Activated T-cell treated with anti-CD3 and anti-CD28 coated beads, Interleukin-2, amount 50 U/mL, for 1 hour (primary cell): Measurements from ENCODE around the gene PPP1R14D.

Source experiments
- DNase-seq: peaks from one replicate; pipeline ENCODE4 v3.0.0-alpha.2; 2020

PPP1R14D gene

DNA sequence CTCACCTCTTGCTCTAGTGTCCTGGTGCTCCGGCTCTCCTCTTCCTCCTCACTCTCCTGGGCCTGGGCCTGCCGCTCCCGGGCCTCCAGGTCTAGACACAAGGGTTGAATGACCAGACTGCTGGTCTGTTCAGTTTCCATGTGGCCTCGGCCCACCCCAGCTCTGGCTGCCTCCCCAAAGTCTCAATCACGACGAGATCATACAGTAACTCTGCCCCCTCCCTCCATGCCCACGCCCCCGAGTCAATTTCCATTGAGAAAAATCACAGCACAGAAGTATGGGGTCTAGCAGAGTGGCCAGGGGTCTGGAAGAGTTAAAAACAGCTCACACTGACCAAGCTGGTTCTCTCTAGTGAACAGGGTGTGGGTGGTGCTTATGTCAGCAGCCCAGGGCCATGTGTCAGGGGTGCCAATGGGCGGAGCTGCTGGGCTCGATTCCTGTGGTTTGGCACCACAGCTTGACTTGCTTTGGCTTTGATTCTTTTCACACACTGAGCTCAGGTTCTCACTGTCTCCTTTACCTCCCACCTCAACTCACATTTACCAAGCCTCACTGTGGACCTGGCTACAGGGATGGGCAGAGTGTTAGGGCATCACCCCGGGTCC lies 51.9 kb downstream of the PPP1R14D start:
- no peak for DNase-seq

DNA sequence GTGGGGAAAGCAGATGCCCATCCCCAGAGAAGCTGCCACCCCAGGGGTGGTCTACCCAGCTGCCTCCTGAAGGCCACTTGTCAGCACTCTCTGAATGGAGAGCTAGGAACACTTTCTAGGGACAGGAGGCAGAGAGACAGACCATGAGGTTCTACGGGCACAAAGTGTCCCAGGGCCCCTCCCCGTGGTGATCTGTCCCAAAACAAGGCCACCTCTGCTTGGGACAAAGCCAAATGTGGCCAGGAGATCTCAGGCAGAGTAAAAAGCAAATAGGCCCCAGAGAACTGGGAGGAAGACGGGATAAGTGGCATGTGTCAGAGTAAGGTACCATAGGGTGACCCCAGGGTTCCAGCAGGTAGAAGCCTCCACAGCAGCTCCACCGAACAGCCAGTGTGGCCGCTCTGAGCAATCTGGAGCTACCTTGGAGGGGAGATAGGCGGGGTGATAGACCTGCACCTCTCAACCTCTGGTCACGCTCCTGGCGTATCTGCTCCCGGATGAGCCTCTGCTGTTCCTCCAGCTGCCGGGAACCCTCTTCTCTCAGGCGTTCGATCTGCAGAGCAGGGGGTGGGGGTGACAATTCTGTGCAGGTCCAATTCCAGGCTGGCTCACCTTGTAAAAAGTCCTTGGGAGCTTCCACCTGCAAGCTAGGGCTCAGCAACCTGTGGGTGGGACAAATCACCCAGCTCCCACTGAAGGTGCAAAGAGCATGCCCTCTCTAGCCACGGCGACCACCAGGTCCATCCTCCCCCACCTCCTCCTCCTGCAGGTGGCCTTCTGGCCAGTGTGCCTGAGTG lies 52.6 kb downstream of the PPP1R14D start:
- no peak for DNase-seq

DNA sequence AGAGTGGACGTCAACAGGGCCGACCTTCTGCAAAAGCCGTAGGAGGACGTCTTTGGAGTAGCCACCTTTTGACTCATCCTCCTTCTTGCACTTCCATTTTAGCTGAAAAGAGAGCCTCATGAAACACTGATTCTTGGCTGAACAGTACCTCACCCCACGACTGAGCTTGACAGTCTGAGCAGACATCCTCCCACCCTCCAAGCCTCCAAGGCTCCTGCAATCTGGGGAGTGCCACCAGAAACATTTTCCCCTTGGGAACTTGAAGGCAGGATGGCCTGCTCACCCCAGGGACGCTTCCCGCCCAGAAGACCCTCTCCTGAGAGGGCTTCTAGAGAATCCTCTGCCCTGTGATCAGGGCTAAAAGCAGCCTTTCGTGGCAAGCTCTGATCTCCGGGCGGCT lies 53.5 kb downstream of the PPP1R14D start:
- DNase-seq = no peak

DNA sequence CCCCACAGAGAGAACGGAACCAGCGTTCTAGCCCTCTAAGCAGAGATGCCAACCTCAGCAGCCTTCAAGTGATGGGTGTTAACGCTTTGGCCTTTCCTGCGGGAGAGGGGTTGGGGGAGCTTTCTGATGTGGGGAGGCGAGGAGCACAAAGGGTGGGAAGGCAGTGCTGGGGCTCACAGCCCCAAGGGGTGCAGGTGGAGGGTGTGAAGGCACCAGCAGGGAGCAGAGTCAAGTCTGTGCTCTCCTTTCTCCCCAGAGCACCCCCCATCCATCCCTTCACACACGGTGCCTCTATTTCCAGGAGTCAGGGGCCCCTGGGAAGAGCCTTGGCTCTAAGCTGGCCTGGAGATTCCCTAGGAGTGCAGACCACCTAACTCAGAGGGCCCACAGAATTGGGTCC lies 54.6 kb downstream of the PPP1R14D start:
- DNase-seq = no peak

DNA sequence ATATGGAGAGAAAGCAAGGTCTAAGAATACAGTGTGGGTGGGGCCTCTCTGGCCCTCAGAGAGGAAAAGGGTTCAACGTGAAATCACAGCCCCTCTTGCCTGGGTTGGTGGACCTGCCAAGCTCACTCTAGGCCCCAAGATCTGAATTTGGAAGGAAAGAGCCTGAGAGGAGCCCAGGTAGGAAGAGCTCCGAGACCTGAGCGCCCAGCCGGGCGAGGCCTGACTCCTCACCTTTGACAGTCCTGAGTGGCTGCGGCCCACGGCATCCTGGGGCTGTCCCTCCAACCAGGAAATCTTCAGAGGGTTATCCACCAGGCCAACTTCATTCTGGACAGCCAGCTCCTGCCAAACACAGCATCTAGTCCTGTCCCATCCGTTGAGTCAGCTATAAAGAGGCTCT lies 55.0 kb downstream of the PPP1R14D start:
- DNase-seq = no peak

DNA sequence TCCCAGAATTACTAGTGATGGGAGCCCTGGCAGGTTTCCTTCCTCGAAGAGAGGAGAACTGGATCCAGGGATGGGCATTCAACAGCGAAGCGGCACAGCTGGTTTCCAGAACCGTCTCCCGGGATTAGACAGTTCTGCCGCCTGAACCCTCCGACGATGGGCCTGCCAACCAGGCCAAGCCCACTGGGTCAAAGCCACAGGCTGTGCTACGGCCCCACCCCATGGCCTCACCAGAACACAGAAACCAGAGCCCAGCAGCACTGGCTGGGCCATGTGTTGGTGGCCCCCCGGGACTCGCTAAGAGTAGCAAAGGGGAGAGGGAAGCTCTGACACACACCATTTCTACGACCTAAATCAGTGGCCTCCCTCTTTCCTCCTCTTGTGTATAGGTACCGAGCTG lies 56.5 kb downstream of the PPP1R14D start:
- DNase-seq = no peak

DNA sequence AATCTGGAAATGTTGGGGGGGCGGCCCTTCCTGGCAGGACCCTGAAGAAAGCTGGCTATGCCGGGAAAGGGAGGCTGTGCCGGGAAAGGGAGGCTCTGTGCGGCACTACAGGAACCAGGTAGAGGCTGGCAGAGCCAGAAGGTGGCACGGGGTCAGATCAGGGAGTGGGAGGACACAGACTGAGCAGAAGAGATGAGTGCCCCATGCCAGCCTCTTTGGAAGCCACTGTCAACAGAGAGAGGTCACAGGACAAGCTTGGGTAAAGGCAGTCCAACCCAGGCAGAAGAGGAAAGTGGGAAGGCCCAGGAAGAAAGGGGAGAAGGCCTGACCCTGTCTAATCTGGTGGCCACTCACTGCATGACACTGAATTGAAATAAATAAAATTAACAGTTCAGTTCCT lies 57.3 kb downstream of the PPP1R14D start:
- no peak for DNase-seq

DNA sequence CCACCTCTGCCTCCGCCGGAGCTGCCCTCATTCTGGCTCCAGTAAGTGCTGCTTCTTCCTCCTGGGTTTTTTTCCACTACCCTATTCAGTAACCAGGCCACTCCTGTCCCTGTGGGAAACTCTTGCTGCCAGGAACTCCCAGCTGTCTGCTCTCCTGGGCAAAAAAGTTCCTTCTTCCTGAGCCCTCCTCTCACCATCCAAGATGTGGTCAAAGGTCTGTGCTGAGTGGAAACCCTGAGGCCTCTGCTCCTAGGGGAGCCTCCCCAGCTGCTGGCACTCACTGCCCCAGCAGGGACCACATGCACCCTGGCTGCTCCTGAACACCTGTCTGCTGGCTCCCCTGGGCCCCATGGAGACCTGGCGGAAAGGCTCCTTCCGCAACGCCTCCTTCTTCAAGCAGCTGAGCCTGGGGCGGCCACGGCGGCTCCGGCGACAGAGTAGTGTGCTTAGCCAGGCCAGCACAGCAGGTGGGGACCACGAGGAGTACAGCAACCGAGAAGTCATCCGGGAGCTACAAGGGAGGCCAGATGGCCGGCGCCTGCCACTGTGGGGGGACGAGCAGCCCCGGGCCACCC lies 58.3 kb downstream of the PPP1R14D start:
- DNase-seq = no peak

DNA sequence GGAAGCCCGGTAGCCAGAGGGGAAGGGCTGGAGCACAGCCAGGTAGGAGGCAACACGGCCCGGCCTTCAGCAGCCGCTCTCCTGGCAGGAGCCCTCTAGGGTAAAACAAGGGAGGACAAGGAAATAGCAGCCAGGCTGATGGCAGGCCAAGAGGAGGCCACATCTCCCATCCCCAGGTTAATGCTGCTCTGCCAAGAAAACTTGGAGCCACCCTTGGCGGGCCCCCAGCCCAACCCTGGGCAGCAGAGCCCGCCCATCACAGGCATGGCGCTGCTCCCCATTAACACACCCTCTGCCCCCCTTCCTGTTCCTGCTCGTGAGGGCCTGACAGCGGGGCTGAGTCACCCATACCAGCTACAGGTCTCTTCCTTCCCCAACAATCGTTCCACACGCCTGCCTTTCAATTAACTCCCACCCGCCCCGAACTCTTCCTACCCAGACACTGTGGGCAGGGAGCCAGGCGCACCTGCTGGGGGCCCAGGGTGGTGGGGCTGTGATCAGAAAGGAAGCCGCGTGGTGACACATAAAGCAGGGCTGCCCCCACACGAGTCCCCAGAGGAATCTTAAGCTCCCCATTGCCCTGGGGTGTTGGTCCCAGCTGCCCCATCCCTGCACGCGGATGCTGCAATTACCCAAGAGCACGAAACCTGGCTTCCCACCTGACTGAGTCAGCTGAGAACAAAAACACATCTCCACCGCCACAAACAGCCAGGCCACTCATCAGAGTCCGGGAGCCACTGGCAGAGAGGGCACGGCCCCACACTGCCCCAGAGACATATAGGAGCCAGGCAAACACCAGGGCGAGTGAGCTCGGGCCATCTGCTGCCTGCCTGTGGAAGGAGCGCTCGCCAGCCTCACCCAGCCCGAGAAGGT lies 59.0 kb downstream of the PPP1R14D start, which contains the start of gene C15orf62:
C15orf62 (plus strand) TSS at position 707 of the 873 bp plus-strand sequence. CDS start 516 bp downstream, outside the sequence.
- peak; percentile 72 for DNase-seq

DNA sequence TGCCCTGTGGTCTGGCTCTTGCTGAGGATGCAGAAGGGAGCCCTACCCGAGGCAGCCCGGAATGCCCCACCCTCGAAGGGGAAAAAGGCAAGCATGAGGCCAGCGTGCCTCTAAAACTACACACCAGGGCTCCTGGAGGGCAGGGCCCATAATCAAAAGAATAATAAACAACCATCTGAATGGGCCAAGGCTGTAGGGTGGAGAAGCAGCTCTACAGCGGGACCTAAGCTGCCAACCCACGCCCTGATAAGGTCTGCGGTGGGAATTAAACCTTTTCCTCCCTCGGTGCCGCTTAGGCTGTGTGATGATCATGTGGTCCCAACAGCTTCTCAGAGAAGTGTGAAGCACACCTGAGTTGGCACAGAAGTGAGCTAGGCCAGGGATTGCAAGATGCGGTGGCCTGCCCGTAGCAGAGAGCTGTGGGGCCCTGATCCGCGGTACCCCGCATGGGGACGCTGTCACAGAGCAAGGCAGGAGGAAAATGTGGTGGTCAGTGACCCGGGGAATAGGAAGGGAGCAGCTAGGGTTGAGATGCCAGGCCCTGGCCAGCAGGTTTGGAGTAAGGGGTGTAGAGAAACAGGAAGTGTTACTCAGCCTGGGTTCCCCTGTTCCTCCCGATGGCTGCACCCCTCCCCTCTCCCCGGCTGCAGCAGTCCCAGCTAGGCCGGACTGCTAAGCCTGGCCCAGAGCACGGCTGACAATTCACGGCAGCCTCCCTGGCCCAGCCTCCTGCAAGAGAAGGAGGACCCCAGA lies 59.8 kb downstream of the PPP1R14D start:
- DNase-seq = no peak

DNA sequence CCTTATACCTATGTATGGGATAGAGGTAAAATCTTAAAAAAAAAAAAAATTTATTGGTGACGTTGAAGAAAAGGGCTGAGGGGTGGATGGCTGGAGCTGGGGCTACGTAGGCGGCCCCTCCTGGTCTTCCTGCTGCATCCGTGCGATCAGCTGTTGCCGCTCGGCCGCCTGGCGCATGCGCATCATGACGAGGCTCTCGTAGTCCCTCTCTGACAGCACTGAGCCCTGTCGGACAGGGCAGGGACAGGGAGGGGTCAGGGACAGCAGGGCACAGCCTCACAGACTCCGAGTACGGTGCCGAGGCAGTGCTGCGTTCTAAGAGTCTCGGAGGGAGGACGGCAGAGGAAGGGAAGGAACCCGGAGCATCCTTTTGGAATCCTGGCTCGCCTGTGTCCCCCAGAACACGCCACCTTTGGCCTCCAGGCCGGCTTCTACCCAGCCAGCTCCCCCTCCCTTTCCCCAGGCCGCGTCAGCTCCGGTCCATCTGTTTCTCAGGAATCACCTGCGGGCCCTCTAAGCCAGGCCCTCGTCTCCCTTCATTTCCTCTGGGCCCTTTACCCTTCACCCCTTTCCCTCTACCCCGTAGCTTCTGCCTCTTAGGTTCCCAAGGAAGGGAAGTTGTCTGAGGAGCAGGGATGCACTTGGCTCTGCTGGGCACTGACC lies 60.5 kb downstream of the PPP1R14D start:
- no peak for DNase-seq

DNA sequence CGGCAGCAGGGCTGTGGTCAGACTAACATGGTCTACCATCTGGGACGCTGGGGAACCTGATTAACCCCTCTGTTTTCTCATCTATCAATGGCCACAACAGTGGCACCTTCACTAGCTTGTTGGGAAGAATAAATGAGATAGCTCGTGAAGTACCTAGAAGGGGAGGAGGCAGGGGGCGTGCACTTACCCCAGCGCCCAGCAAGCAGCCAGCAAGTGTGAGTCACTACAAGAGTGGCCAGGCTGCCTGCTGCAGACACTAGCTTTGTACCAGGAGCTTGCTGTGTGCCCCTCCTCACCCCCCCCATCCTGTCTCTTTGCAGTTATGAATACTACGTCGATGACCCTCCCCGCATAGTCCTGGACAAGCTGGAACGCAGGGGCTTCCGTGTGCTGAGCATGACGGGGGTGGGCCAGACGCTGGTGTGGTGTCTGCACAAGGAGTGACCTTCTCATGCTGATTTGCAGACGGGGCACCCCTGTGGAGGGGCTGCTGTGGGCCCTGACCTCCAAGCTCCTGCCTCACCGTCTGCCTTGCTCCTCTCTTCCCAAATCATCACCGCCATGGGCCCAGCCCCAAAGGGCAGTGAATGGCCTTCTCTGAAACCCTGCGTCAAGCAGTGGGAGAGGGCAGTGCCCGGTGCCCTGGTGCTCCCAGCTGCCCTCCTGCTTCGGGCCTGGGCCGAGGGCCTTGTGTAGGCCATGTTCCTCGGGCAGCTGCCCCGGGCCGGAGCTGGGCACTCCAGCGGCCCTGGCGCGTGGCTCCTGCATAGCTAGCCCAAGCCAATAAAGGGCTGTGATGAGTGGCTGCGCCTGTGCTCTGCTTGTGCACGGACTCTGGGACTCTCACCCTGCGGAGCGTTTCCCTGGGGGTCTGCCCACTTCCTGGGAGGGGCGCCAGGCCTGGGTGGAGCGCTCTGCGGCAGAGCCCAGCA lies 61.3 kb downstream of the PPP1R14D start:
- no peak for DNase-seq

DNA sequence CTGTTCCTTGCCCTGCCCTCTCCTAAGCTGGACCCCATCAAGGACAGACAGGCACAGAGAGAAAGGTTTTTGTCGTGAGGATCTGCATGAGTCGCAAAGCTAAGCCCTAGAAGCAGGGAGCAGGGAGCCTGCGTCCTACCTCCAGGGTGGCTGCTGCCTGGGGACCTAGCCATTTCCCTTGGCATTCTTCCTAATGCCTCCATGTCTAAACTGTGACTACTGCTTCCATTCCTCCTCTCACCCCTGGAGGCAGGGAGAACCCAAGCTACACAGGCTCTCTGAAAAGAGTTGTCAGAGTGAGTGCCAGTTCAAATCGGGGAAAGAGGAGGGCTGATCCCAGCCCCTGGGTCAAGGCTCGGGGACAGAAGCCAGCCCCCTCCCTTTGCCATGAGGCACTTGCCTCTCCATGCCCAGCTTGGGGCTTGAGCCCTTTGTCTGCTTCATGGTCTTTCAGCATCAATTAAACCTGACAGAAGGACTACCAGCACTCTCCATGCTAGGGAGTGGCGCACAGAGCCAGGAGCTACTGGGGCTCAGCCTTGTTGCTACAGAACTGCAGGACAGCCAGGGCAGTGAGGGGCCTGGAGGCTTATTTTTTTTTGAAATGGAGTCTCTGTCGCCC lies 62.2 kb downstream of the PPP1R14D start:
- DNase-seq = no peak
